Spleen (tissue), 11 donors: ENCODE measurements around the gene ARSH. TPM values are rescaled to one million over a fixed set of nuclear protein-coding genes. Genes with fewer than 3 reads are reported as not detected.

Source experiments
- DNase-seq: peaks from one replicate; pipeline ENCODE4 v3.0.0-alpha.2; 2020
- H3K27ac ChIP-seq, 8 donors: fragments of 200-600 bp; sonication (generic) in 7 of 8; 1 replicate in 4 of 8; 2 replicates in 4 of 8; pipeline versions ENCODE4 v1.5.0 to v1.8.0; 2016 to 2021; ENCODE audit warnings: inconsistent platforms in 4 of 8, mild to moderate bottlenecking in 4 of 8, moderate library complexity in 1 of 8
- H3K27me3 ChIP-seq, 7 donors: fragments of 200-600 bp; sonication (generic) in 6 of 7; replicated peaks in 1 of 7; 1 replicate in 4 of 7; 2 replicates in 3 of 7; pipeline versions ENCODE4 v1.5.0 to v1.8.0; 2016 to 2021; ENCODE audit warnings: inconsistent platforms in 3 of 7, mild to moderate bottlenecking in 1 of 7
- H3K36me3 ChIP-seq, 6 donors: fragments of 200-600 bp; sonication (generic) in 5 of 6; 1 replicate in 4 of 6; 2 replicates in 2 of 6; pipeline versions ENCODE4 v1.5.0 to v1.8.0; 2016 to 2021; ENCODE audit warnings: inconsistent platforms in 2 of 6
- H3K4me1 ChIP-seq, 6 donors: fragments of 200-600 bp; sonication (generic) in 5 of 6; 1 replicate in 3 of 6; 2 replicates in 3 of 6; pipeline versions ENCODE4 v1.5.0 to v1.8.0; 2016 to 2021; ENCODE audit warnings: inconsistent platforms in 3 of 6
- H3K4me3 ChIP-seq, 8 donors: fragments of 200-600 bp; sonication (generic) in 7 of 8; 1 replicate in 4 of 8; 2 replicates in 4 of 8; pipeline versions ENCODE4 v1.5.0 to v1.8.0; 2016 to 2021; ENCODE audit warnings: inconsistent platforms in 4 of 8, mild to moderate bottlenecking in 4 of 8, moderate library complexity in 2 of 8
- H3K9me3 ChIP-seq, 8 donors: fragments of 200-600 bp; sonication (generic) in 7 of 8; 1 replicate in 4 of 8; 2 replicates in 4 of 8; pipeline versions ENCODE4 v1.5.0 to v1.8.0; 2016 to 2021; ENCODE audit warnings: inconsistent platforms in 4 of 8
- POLR2A ChIP-seq, 3 donors: fragments of 450-650 bp; IDR thresholded peaks; one replicate each; pipeline ENCODE4 v1.5.1; 2017; ENCODE audit warnings: antibody characterized with exemption in 3 of 3, mild to moderate bottlenecking in 1 of 3
- POLR2AphosphoS5 ChIP-seq, 3 donors: sonication (generic); formaldehyde crosslinking; IDR thresholded peaks; one replicate each; pipeline ENCODE4 v1.5.1; 2017; ENCODE audit warnings: antibody characterized with exemption in 3 of 3
- WGBS, 5 donors: extraction: QIAGEN DNeasy Blood & Tissue Kit in 3 of 5; methylation state at CpG; one replicate each; pipeline versions ENCODE4 v1.1.5 to v1.1.7; 2013 to 2018; 5-methylcytosine and 5-hydroxymethylcytosine counted together
- intact Hi-C: fragments of 100-400 bp; cut with DNase I; formaldehyde crosslinking; loops from one replicate; pipeline ENCODE4 v1.15.0; 2023; ENCODE audit warnings: low total_unique reads
- polyA plus RNA-seq, 3 donors: library from polyadenylated mRNA; stranded (reverse); fragments of 200-250 nt; gene quantifications; one replicate each; pipeline ENCODE4 v1.2.1, GENCODE V29; 2013
- total RNA-seq, 7 donors: library from RNA; depleted of rRNA in 3 of 7; stranded (reverse); fragments of >200 nt in 3 of 7; fragmentation: NEBNext Ultra II Directional in 4 of 7; extraction: Animal tissue kit (Norgen Biotek cat#: 25700) in 4 of 7; gene quantifications; one replicate each; pipeline versions ENCODE4 v1.1.0 to v1.2.1, GENCODE V29; 2016 to 2021
- TF ChIP-seq, protein P1 (sequence below), 11 experiments: fragments of 200-600 bp in 7 of 11; fragments of 450-650 bp in 4 of 11; sonication (generic) in 4 of 11; IDR thresholded peaks in 8 of 11; conservative IDR thresholded peaks in 3 of 11; 1 replicate in 7 of 11; 2 replicates in 4 of 11; pipeline versions ENCODE4 v1.4.0 to v1.8.0; 2016 to 2021; ENCODE audit warnings: antibody characterized with exemption in 11 of 11, inconsistent platforms in 4 of 11, mild to moderate bottlenecking in 1 of 11
- donor health status: healthy with polysubstance abuse.
- donor health status: DM: no; HTN: no; CAD: no; lungs with moderate emphysema.
- donor health status: DM: no; HTN: no; CAD: no.
- donor health status: Bipolar disorder and iron deficiency.
- donor health status: healthy.
- donor health status: DM: no; HTN: no; CAD: no.
- donor health status: DM: yes; HTN: yes; CAD: no.

The ARSH gene
- total and polyA plus RNA-seq, 10 donors: not detected

DNA sequence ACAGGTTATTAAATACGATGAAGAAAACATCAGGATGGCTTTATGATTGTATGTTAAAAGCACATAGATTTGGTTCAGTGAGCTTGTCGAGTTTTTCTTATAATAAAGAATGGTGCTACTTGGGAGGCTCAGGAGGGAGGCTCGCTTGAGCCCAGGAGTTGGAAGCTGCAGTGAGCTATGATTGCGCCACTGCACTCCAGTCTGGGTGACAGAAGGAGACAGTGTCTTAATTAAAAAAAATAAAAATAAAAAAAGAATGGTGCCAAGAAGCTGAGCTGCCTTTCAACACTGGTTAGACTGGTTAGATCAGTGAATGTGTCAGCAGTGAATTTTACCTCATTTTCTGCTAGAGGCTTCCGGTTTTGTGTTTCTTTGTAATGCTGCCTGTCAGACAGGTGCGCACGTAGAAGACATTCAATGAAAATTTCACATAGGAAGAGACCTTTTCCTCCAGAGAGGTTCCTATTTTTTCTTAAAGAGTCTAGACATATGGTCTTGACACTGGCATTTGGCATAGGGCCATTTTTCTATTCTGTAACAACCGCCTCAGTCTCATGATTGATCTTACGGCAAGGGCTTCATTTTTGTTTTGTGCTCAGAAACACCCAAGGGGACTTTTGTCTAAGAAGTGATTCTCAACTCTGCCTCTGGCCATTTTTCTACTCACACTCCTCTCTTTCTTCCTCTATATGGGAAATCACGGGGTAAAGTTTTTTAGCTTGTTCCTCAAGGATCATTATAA, 19.9 kb downstream of the ARSH start:
- Histone ChIP-seq H3K4me3 (no peak overlapping the region), H3K36me3 (no peaks in the 10 kb centered on the region), H3K9me3 (no peaks in the 10 kb centered on the region), H3K27ac (no peak overlapping the region), H3K27me3 (peaks cover 0 to 3% (median 0%) of the 10 kb centered on the region in 7 donors), H3K4me1 (no peaks in the 10 kb centered on the region)
- intact Hi-C loops: no loop called here
- no peak for DNase-seq
- TF ChIP-seq, protein P1, sequence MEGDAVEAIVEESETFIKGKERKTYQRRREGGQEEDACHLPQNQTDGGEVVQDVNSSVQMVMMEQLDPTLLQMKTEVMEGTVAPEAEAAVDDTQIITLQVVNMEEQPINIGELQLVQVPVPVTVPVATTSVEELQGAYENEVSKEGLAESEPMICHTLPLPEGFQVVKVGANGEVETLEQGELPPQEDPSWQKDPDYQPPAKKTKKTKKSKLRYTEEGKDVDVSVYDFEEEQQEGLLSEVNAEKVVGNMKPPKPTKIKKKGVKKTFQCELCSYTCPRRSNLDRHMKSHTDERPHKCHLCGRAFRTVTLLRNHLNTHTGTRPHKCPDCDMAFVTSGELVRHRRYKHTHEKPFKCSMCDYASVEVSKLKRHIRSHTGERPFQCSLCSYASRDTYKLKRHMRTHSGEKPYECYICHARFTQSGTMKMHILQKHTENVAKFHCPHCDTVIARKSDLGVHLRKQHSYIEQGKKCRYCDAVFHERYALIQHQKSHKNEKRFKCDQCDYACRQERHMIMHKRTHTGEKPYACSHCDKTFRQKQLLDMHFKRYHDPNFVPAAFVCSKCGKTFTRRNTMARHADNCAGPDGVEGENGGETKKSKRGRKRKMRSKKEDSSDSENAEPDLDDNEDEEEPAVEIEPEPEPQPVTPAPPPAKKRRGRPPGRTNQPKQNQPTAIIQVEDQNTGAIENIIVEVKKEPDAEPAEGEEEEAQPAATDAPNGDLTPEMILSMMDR (IDR thresholded peaks at IDR 0.05 in 8 of 11, conservative IDR thresholded peaks at IDR 0.05 in 3 of 11): no peak
- TF ChIP-seq POLR2AphosphoS5 (IDR thresholded peaks at IDR 0.05): no peak
- no peak for TF ChIP-seq POLR2A (IDR thresholded peaks at IDR 0.05)
- WGBS, 5 donors: 49 to 65% (median 51%) methylated on average over 10 of the region's 10 CpGs

DNA sequence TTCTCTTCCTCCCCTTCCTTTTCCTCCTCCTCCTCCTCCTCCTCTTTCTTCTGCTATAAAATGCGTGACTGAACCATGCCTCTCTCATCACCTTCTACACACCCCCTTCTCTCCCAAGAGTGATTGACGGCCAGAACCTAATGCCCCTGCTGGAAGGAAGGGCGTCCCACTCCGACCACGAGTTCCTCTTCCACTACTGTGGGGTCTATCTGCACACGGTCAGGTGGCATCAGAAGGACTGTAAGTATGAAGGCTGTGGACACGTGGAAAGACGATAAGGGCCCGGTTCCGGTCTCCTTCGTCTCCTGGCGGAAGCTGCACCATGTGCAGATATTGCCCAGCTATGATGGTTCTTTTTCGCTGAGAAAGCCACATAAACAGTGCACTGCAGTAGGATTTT, 22.8 kb downstream of the ARSH start:
- Histone ChIP-seq H3K4me3 (no peak overlapping the region), H3K36me3 (no peaks in the 10 kb centered on the region), H3K9me3 (no peaks in the 10 kb centered on the region), H3K27ac (no peak overlapping the region), H3K27me3 (no peaks in the 10 kb centered on the region), H3K4me1 (no peaks in the 10 kb centered on the region)
- TF ChIP-seq, protein P1 (IDR thresholded peaks at IDR 0.05 in 8 of 11, conservative IDR thresholded peaks at IDR 0.05 in 3 of 11): no peak
- TF ChIP-seq POLR2A (IDR thresholded peaks at IDR 0.05): no peak
- no peak for TF ChIP-seq POLR2AphosphoS5 (IDR thresholded peaks at IDR 0.05)
- DNase-seq: no peak
- 37 to 63% (median 50%) methylated on average over 12 to 13 of the region's 13 CpGs for WGBS, 5 donors
- intact Hi-C loops: no loop called here

DNA sequence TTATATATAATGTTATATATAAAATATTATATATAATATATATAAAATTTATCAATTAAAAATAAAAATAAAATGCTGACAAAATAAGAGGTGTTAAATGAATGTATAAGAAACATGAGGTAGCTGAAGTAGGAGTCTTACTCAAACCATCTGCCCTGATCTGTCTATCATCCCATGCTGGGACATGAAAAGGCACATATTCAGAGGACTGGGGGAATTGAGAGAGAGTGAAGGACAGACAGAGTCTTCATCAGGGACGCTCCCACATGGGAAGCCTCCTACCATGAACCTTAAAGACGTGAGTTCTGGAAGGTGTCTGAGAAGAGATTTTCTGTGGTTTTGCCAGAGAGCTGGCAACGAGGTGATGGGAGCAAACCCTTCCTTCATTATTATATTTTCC, 30.9 kb downstream of the ARSH start:
- no peak for DNase-seq
- Histone ChIP-seq H3K27ac (no peak overlapping the region), H3K9me3 (no peaks in the 10 kb centered on the region), H3K4me1 (no peaks in the 10 kb centered on the region), H3K36me3 (no peaks in the 10 kb centered on the region), H3K4me3 (no peak overlapping the region), H3K27me3 (no peaks in the 10 kb centered on the region)
- TF ChIP-seq POLR2A (IDR thresholded peaks at IDR 0.05): no peak
- TF ChIP-seq, protein P1 (IDR thresholded peaks at IDR 0.05 in 8 of 11, conservative IDR thresholded peaks at IDR 0.05 in 3 of 11): no peak
- TF ChIP-seq POLR2AphosphoS5 (IDR thresholded peaks at IDR 0.05): no peak
- WGBS, 5 donors: 75 to 97% (median 89%) methylated on average over 3 of the region's 3 CpGs
- intact Hi-C loops: no loop called here

DNA sequence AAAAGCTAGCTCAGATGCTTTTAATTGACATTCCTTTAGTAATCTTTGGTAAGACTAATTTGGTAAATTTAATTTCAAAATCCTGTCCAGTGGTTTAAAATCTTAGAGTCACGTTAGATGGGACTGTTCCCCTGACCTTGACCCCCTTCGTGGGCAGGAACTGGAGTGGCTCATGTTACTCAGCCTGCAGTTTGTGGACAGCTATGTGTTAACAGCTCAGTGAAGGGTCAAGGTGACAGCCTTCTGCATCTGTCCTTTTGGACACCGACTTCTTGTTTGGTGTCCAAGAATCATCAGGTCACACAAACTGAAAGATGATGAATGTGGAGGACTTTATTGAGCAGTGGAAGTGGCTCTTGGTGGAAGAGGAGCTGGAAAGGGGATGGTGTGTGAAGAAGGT, 37.9 kb downstream of the ARSH start:
- WGBS, 5 donors: 48 to 83% (median 54%) methylated on average over 3 of the region's 3 CpGs
- Histone ChIP-seq H3K27ac (no peak overlapping the region), H3K9me3 (no peaks in the 10 kb centered on the region), H3K4me1 (no peaks in the 10 kb centered on the region), H3K4me3 (no peak overlapping the region), H3K27me3 (no peaks in the 10 kb centered on the region), H3K36me3 (no peaks in the 10 kb centered on the region)
- intact Hi-C loops: no loop called here
- DNase-seq: no peak
- TF ChIP-seq, protein P1 (IDR thresholded peaks at IDR 0.05 in 8 of 11, conservative IDR thresholded peaks at IDR 0.05 in 3 of 11): no peak
- TF ChIP-seq POLR2AphosphoS5 (IDR thresholded peaks at IDR 0.05) (no peak), POLR2A (IDR thresholded peaks at IDR 0.05) (no peak)
